ENCODE measurements around the gene RSL1D1. TPM values are rescaled to one million over a fixed set of nuclear protein-coding genes. Genes with fewer than 3 reads are reported as not detected.

RSL1D1 gene
- total and polyA plus RNA-seq, 9 of the 15 experiments (the other 6 are each of a cell fraction or from before 2014, with no cell fraction given), result 259 to 753 (median 373) TPM

DNA sequence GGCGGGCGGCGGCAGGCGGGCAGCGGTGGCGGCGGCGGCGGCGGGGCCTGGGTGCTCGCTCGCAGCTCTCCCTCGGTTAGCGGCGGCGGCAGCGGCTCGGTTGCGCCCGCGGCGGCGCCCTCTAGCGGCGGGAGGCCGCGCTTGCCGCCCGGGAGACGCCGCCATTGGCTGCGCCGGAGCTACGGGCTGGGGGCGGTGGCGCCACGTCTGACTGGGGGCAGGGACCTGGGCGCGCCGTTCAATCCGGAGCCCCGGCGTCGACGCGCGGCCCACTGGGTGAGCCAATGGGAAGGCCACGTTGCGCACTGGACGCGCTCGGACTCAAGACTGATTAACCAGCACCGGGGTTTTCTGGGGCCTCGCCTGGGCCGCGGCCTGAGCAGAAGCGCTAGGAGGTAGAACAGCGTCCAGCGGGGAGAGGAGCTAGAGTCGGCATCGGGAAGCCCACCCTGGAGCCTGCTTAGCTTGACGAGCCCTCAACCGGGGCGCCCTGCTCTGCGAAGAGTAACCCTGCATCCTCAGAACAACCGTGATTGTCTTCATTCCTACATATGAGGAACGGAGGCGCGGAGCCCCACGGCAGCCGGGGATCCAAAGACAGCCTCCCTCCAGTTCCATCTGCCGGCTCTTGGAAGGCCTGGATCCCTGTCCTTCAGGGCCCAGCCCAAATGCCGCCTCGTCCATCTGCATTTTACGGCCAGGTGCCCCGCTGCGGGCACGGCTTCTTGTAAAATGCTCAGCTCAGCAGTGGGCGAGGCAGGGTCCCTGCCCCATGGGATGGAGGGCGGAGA, 54.0 kb downstream of the RSL1D1 start, which contains the start of gene ZC3H7A (continued):
- TF ChIP-seq, protein P1, sequence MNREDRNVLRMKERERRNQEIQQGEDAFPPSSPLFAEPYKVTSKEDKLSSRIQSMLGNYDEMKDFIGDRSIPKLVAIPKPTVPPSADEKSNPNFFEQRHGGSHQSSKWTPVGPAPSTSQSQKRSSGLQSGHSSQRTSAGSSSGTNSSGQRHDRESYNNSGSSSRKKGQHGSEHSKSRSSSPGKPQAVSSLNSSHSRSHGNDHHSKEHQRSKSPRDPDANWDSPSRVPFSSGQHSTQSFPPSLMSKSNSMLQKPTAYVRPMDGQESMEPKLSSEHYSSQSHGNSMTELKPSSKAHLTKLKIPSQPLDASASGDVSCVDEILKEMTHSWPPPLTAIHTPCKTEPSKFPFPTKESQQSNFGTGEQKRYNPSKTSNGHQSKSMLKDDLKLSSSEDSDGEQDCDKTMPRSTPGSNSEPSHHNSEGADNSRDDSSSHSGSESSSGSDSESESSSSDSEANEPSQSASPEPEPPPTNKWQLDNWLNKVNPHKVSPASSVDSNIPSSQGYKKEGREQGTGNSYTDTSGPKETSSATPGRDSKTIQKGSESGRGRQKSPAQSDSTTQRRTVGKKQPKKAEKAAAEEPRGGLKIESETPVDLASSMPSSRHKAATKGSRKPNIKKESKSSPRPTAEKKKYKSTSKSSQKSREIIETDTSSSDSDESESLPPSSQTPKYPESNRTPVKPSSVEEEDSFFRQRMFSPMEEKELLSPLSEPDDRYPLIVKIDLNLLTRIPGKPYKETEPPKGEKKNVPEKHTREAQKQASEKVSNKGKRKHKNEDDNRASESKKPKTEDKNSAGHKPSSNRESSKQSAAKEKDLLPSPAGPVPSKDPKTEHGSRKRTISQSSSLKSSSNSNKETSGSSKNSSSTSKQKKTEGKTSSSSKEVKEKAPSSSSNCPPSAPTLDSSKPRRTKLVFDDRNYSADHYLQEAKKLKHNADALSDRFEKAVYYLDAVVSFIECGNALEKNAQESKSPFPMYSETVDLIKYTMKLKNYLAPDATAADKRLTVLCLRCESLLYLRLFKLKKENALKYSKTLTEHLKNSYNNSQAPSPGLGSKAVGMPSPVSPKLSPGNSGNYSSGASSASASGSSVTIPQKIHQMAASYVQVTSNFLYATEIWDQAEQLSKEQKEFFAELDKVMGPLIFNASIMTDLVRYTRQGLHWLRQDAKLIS (CRISPR knock-in tag; IDR thresholded peaks at IDR 0.05), result no peak
- TF ChIP-seq TEAD2 (tag; IDR thresholded peaks at IDR 0.05) (no peak), RBM25 (IDR thresholded peaks at IDR 0.05; ENCODE audit: low read depth, low read length, severe bottlenecking) (peak; percentile 99), MEF2D (tag; conservative IDR thresholded peaks at IDR 0.05; ENCODE audit: low read depth) (no peak), MECOM (CRISPR knock-in tag; IDR thresholded peaks at IDR 0.05) (no peak), ZNF408 (CRISPR knock-in tag; IDR thresholded peaks at IDR 0.05; ENCODE audit: low read depth) (no peak), ZNF12 (CRISPR knock-in tag; IDR thresholded peaks at IDR 0.05) (0 out of 2 replicates have a peak, but pooled peaks have one; percentile 41), ZNF165 (CRISPR knock-in tag; IDR thresholded peaks at IDR 0.05; ENCODE audit: borderline replicate concordance) (no peak)
- TF ChIP-seq, protein P2, sequence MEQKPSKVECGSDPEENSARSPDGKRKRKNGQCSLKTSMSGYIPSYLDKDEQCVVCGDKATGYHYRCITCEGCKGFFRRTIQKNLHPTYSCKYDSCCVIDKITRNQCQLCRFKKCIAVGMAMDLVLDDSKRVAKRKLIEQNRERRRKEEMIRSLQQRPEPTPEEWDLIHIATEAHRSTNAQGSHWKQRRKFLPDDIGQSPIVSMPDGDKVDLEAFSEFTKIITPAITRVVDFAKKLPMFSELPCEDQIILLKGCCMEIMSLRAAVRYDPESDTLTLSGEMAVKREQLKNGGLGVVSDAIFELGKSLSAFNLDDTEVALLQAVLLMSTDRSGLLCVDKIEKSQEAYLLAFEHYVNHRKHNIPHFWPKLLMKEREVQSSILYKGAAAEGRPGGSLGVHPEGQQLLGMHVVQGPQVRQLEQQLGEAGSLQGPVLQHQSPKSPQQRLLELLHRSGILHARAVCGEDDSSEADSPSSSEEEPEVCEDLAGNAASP (IDR thresholded peaks at IDR 0.05), result no peak
- TF ChIP-seq, protein P3, sequence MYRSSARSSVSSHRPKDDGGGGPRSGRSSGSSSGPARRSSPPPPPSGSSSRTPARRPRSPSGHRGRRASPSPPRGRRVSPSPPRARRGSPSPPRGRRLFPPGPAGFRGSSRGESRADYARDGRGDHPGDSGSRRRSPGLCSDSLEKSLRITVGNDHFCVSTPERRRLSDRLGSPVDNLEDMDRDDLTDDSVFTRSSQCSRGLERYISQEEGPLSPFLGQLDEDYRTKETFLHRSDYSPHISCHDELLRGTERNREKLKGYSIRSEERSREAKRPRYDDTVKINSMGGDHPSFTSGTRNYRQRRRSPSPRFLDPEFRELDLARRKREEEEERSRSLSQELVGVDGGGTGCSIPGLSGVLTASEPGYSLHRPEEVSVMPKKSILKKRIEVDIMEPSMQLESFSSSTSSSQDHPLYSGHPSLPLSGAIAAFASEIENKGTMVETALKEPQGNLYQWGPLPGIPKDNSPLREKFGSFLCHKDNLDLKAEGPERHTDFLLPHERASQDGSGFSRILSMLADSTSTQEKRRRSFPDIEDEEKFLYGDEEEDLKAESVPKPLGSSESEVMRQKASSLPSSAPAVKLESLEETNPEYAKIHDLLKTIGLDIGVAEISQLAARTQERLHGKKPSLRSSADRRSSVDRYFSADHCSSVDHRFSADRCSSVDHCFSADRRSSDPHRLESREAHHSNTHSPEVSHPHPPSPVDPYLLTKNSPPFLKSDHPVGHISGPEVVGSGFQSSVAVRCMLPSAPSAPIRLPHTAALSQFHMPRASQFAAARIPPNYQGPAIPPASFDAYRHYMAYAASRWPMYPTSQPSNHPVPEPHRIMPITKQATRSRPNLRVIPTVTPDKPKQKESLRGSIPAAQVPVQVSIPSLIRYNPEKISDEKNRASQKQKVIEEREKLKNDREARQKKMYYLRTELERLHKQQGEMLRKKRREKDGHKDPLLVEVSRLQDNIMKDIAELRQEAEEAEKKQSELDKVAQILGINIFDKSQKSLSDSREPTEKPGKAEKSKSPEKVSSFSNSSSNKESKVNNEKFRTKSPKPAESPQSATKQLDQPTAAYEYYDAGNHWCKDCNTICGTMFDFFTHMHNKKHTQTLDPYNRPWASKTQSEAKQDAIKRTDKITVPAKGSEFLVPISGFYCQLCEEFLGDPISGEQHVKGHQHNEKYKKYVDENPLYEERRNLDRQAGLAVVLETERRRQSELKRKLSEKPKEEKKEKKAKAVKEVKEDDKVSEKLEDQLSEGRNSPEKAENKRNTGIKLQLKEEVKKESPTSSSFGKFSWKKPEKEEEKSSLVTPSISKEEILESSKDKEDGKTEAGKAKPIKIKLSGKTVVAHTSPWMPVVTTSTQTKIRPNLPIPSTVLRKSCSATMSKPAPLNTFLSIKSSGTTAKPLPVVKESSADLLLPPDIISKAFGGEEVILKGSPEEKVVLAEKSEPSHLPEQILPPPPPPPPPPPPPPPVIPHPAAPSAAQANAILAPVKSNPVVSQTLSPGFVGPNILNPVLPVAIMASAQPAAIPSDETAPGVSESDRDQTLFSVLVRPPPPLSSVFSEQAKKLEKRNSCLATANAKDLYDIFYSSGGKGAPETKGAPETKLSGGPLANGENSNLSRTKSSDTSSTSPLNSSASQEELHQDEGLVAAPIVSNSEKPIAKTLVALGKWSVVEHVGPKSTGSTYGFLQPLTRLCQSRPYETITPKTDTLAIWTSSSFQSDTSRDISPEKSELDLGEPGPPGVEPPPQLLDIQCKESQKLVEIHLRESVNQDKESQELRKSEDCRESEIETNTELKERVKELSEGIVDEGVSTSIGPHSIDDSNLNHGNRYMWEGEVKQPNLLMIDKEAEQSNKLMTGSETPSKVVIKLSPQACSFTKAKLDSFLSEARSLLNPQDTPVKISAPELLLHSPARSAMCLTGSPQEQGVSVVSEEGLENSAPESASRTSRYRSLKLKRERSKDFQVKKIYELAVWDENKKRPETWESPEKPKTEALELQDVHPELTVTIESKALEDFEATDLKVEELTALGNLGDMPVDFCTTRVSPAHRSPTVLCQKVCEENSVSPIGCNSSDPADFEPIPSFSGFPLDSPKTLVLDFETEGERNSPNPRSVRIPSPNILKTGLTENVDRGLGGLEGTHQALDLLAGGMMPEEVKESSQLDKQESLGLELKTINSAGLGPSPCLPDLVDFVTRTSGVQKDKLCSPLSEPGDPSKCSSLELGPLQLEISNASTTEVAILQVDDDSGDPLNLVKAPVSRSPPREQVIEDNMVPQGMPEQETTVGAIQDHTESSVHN (IDR thresholded peaks at IDR 0.05; ENCODE audit: borderline replicate concordance in 1 of 2, low read depth in 1 of 2), result no peak

All from K562 (cell line).